VCaP (cell line): Measurements from ENCODE around the gene OXCT1.

Source experiments
- H3K27ac ChIP-seq: fragments of 450-650 bp; 2 replicates; pipeline ENCODE4 v1.5.1; 2017
- TF ChIP-seq, protein P1 (sequence below): fragments of 450-650 bp; conservative IDR thresholded peaks from 2 replicates; pipeline ENCODE4 v1.5.1; 2017; ENCODE audit warnings: mild to moderate bottlenecking, moderate library complexity

Gene OXCT1

DNA sequence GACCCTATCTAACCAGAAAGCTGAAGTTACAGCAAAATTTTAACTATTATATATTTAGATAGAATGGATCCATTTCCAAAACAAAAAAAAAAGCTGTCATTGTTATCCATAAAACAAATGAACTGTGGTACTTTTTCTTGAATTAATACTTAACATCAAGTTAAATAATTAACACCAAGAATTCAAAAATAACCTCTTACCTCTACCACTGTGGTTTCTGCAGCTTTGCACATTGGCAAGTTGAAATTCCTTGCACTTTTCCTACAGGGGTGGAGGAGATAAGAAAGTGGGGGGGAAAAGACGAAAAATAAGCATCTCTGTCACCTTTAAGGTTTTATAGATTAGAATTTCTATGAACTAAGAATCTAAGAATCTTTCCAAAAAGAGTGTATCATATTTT lies 30.0 kb downstream of the OXCT1 start:
- TF ChIP-seq, protein P1, sequence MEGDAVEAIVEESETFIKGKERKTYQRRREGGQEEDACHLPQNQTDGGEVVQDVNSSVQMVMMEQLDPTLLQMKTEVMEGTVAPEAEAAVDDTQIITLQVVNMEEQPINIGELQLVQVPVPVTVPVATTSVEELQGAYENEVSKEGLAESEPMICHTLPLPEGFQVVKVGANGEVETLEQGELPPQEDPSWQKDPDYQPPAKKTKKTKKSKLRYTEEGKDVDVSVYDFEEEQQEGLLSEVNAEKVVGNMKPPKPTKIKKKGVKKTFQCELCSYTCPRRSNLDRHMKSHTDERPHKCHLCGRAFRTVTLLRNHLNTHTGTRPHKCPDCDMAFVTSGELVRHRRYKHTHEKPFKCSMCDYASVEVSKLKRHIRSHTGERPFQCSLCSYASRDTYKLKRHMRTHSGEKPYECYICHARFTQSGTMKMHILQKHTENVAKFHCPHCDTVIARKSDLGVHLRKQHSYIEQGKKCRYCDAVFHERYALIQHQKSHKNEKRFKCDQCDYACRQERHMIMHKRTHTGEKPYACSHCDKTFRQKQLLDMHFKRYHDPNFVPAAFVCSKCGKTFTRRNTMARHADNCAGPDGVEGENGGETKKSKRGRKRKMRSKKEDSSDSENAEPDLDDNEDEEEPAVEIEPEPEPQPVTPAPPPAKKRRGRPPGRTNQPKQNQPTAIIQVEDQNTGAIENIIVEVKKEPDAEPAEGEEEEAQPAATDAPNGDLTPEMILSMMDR: no peak
- no peak overlapping the region for H3K27ac ChIP-seq

DNA sequence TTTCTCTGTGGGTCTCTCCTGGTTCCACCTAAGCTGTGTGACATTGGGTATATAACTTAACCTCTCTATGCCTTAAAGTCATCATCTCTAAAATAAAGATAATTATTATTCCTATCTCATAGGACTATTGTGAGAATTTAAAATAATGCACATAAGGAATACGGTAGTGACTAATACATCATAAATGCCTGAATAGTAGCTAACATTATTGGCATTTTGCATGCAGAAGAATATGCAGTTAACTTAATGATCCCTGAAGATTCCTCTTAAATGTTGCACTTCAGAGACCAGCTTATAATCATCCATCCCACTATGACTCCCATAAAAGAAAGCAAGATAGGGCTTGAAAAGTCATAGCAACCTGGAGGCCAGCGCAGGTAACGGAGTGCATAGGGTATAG lies 32.4 kb downstream of the OXCT1 start:
- H3K27ac ChIP-seq: no peak overlapping the region
- TF ChIP-seq, protein P1: no peak

DNA sequence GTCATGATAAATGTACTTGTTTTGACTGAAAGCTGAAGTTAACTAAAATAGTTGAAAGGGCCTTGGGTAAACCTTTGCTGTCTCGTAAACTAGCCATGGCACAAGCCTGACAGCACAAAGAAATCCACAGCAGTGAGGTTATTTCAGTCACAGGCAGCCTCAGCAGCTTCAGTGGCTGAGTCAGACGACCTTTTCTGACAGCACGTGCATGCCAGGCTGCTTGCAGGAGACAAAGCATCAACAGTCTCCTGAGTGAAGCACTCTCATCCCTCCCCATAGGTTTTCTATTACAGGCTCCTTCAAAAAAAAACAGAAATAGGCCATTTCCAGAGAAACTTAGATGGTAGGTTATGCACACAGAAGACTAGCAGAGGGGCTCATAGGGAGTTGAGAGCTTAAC lies 34.6 kb downstream of the OXCT1 start:
- TF ChIP-seq, protein P1: no peak
- H3K27ac ChIP-seq: peak overlapping the region; percentile 61

DNA sequence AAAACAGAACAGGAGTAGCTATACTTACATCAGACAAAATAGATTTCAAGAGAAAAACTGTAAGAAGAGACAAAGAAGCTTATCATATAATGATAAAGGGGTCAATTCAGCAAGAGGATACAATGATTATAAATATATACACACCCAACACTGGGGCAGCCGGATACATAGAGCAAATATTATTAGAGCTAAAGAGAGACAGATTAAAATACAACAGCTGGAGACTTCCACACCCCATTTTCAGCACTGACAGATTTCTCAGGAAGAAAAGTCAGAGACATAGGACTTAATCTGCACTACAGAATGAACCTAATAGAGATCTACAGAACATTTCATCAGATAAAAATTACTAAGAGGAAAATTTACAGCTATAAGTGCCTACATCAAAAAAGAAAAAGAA lies 35.7 kb downstream of the OXCT1 start:
- TF ChIP-seq, protein P1: no peak
- peak overlapping the region; percentile 61; the same call in 1 of the 2 replicates for H3K27ac ChIP-seq

DNA sequence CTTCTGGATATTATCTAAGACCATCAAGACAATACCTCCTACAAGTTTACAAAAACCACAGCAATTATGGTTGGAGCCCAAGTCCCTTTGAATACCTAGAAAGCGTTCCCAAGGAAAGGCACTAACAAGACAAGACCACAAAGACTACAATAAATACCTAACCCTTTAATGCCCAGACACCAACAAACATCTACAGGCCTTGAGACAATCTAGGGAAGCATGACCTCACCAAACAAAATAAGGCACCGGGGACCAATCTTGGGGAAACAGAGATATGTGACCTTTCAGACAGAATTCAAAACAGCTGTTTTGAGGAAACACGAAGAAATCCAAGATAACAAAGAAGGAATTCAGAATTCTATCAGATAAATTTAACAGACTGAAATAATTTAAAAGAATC lies 37.8 kb downstream of the OXCT1 start:
- TF ChIP-seq, protein P1: no peak
- no peak overlapping the region for H3K27ac ChIP-seq

DNA sequence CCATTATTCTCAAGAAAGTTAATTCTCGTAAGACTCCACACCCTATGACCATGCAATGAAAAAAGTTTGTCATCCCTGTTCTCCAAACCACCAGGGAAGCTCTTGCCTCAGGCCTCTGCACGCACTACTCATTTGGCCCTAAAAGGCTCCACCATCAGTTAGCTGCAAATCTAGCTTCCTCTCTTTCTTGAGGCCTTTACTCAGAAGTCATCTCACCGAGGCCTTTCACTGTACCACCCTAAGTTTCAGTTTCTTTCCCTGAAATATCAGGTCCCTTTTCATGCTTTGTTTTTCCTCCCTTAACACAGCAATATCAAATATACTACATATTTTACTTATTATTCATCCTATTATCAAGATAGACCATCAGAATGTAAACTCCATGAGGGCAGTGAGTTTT lies 39.1 kb downstream of the OXCT1 start:
- TF ChIP-seq, protein P1: no peak
- no peak overlapping the region for H3K27ac ChIP-seq

DNA sequence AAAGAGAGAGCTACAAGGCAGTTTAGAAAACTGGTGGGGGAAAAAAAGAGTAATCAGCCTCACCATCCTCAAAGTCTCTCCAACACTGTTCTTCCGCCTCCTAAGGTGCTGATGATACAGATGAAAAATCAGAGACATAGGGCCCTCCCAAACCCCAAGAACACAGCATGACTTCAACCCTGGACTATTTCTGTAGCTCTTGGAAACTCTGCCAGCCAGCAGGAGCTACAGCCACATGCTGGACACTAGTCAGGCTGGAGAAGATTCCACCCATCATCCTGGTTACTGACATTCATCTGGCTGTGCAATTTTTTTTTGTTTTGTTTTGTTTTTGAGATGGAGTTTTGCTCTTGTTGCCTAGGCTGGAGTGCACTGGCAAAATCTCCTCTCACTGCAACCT lies 42.4 kb downstream of the OXCT1 start:
- TF ChIP-seq, protein P1: no peak
- no peak overlapping the region for H3K27ac ChIP-seq

DNA sequence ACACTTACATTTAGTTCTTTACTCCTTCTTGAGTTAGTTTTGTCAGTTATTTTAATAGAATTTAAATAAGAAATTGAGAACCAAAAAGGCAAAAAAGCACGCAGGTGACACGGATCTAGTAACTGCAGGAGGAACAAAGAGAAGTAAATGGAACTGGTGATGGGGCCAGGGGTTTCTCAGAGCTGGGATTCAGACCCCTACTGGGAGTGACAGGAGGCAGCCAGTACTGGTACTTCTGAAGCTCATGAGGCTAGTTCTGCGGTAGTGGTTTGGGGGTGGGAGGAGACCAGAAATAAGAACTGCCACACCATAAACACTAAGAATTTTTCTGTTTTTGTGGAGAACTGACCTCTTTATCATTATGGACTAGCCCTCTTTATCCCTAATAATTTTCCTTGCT lies 48.2 kb downstream of the OXCT1 start:
- TF ChIP-seq, protein P1: no peak
- no peak overlapping the region for H3K27ac ChIP-seq
